ENCODE results near the gene DAAM1.
A peak's percentile ranks its signal among the peaks of the same experiment; 100 is the strongest.

DAAM1 gene

GRCh38 chr14:59189091-59189785, 771 bp downstream of the DAAM1 start:
- DNase-seq: peak; percentile 9 to 30

- DNase-seq: peak; percentile 39 to 57
These were observed 1.4 kb downstream of the DAAM1 start for GRCh38 chr14:59189786-59190368.

GRCh38 chr14:59190372-59190771, 1.9 kb downstream of the DAAM1 start:
- DNase-seq: no peak

- DNase-seq: no peak
These were observed 7.4 kb downstream of the DAAM1 start for GRCh38 chr14:59195912-59196311.

GRCh38 chr14:59197695-59198262, 9.3 kb downstream of the DAAM1 start:
- no peak for DNase-seq

- DNase-seq: no peak
These were observed 10.7 kb downstream of the DAAM1 start for GRCh38 chr14:59199205-59199604.

GRCh38 chr14:59199614-59200013, 11.1 kb downstream of the DAAM1 start:
- no peak for DNase-seq

GRCh38 chr14:59200195-59200594, 11.7 kb downstream of the DAAM1 start:
- DNase-seq: no peak

GRCh38 chr14:59202031-59202430, 13.6 kb downstream of the DAAM1 start:
- no peak for DNase-seq

GRCh38 chr14:59204305-59204704, 15.8 kb downstream of the DAAM1 start:
- DNase-seq: no peak

GRCh38 chr14:59206892-59207291, 18.4 kb downstream of the DAAM1 start:
- no peak for DNase-seq

- no peak for DNase-seq
These were observed 19.1 kb downstream of the DAAM1 start for GRCh38 chr14:59207506-59207933.

GRCh38 chr14:59208224-59208814, 19.9 kb downstream of the DAAM1 start:
- no peak for DNase-seq

- no peak for DNase-seq
These were observed 20.5 kb downstream of the DAAM1 start for GRCh38 chr14:59208954-59209353.

GRCh38 chr14:59210621-59211020, 22.2 kb downstream of the DAAM1 start:
- no peak for DNase-seq

- no peak for DNase-seq
These were observed 25.2 kb downstream of the DAAM1 start for GRCh38 chr14:59213368-59214315.

GRCh38 chr14:59214702-59215302, 26.3 kb downstream of the DAAM1 start:
- no peak for DNase-seq

GRCh38 chr14:59215322-59215721, 26.9 kb downstream of the DAAM1 start:
- no peak for DNase-seq

- DNase-seq: no peak
These were observed 27.3 kb downstream of the DAAM1 start for GRCh38 chr14:59215757-59216156.

- DNase-seq: no peak
These were observed 28.5 kb downstream of the DAAM1 start for GRCh38 chr14:59217011-59217410.

GRCh38 chr14:59221568-59221967, 33.1 kb downstream of the DAAM1 start:
- DNase-seq: no peak

GRCh38 chr14:59224341-59224740, 35.9 kb downstream of the DAAM1 start:
- DNase-seq: no peak

Data from stimulated activated CD4-positive, alpha-beta T cell treated with anti-CD3 and anti-CD28 coated beads, Interleukin-4, amount 100 ng/mL, for 4 hours (primary cell).